ENCODE measurements around the gene DNAJC22.
A peak's percentile ranks its signal among the peaks of the same experiment; 100 is the strongest.
"Not testable (repeated sequence)": the region's sequence is repeated elsewhere in the genome, so short reads cannot be mapped to it uniquely, and the experiment has no call there.

Gene DNAJC22

GRCh38 chr12:49331380-49332222 is 15.1 kb upstream of the DNAJC22 start:
- no peak for DNase-seq

GRCh38 chr12:49332441-49332861 is 14.2 kb upstream of the DNAJC22 start:
- DNase-seq, result no peak

- DNase-seq, result no peak
Observed at GRCh38 chr12:49332891-49333371, 13.8 kb upstream of the DNAJC22 start.

- not testable (repeated sequence) for DNase-seq
Observed at GRCh38 chr12:49333778-49334177, 12.9 kb upstream of the DNAJC22 start.

- DNase-seq, result no peak
Observed at GRCh38 chr12:49334226-49334625, 12.5 kb upstream of the DNAJC22 start.

GRCh38 chr12:49334681-49335080 is 12.0 kb upstream of the DNAJC22 start:
- no peak for DNase-seq

GRCh38 chr12:49335118-49335954 is 11.4 kb upstream of the DNAJC22 start:
- DNase-seq, result no peak

GRCh38 chr12:49335955-49336644 is 10.6 kb upstream of the DNAJC22 start:
- DNase-seq, result no peak

- DNase-seq, result peak; percentile 91 to 92
Observed at GRCh38 chr12:49336645-49337584, 9.8 kb upstream of the DNAJC22 start, which contains the start of gene C1QL4. Gene C1QL4, minus strand, starts transcription at chr12:49337188. Its CDS starts 711 bp downstream, at chr12:49336477.

GRCh38 chr12:49338830-49339463 is 7.7 kb upstream of the DNAJC22 start:
- DNase-seq, result no peak

- no peak for DNase-seq
Observed at GRCh38 chr12:49339464-49339861, 7.2 kb upstream of the DNAJC22 start.

GRCh38 chr12:49340095-49340870 is 6.4 kb upstream of the DNAJC22 start:
- no peak for DNase-seq

GRCh38 chr12:49340971-49341776 is 5.5 kb upstream of the DNAJC22 start:
- DNase-seq, result no peak

GRCh38 chr12:49341777-49342065 is 5.0 kb upstream of the DNAJC22 start:
- DNase-seq, result no peak

GRCh38 chr12:49342066-49342913 is 4.4 kb upstream of the DNAJC22 start:
- DNase-seq, result peak; percentile 85

- no peak for DNase-seq
Observed at GRCh38 chr12:49342914-49343731, 3.6 kb upstream of the DNAJC22 start.

- no peak for DNase-seq
Observed at GRCh38 chr12:49344486-49345050, 2.1 kb upstream of the DNAJC22 start.

Data from stimulated activated CD4-positive, alpha-beta T cell treated with anti-CD3 and anti-CD28 coated beads, Interleukin-2, amount 100 ng/mL, for 48 hours (primary cell).